CD14-positive monocyte (primary cell): Measurements from ENCODE around the gene CCR7. TPM values are rescaled to one million over a fixed set of nuclear protein-coding genes. Genes with fewer than 3 reads are reported as not detected.

Experiments
- DNase-seq, 3 donors: peaks; one replicate each; pipeline ENCODE4 v3.0.0-alpha.2; 2011 to 2022
- H2AFZ ChIP-seq: 2 replicates; pipeline ENCODE4 v1.6.0; 2012; ENCODE audit warnings: mild to moderate bottlenecking, low read depth, low read length, inconsistent platforms; ENCODE audit not compliant: insufficient read depth, poor library complexity, severe bottlenecking
- H3K27ac ChIP-seq, 2 donors: 1 replicate in 1 of 2; 2 replicates in 1 of 2; pipeline ENCODE4 v1.5.1; 2012 to 2013; ENCODE audit warnings: low read length in 2 of 2, control low read depth in 1 of 2, inconsistent platforms in 1 of 2, low read depth in 1 of 2, mild to moderate bottlenecking in 1 of 2
- H3K27me3 ChIP-seq, 2 donors: one replicate each; pipeline versions ENCODE4 v1.6.0 to v1.6.1; 2011 to 2013; ENCODE audit warnings: low read length in 2 of 2; ENCODE audit not compliant: control insufficient read depth in 2 of 2, insufficient read depth in 2 of 2
- H3K36me3 ChIP-seq, 2 donors: replicated peaks in 1 of 2; 1 replicate in 1 of 2; 2 replicates in 1 of 2; pipeline versions ENCODE4 v1.5.1 to v1.6.1; 2012 to 2013; ENCODE audit warnings: low read length in 2 of 2, control low read depth in 1 of 2, inconsistent platforms in 1 of 2, mild to moderate bottlenecking in 1 of 2; ENCODE audit not compliant: insufficient read depth in 2 of 2, control insufficient read depth in 1 of 2
- H3K4me1 ChIP-seq, 2 donors: 1 replicate in 1 of 2; 2 replicates in 1 of 2; pipeline versions ENCODE4 v1.5.1 to v1.6.1; 2012 to 2013; ENCODE audit warnings: low read length in 2 of 2, control low read depth in 1 of 2, inconsistent platforms in 1 of 2, mild to moderate bottlenecking in 1 of 2, moderate library complexity in 1 of 2; ENCODE audit not compliant: insufficient read depth in 2 of 2, control insufficient read depth in 1 of 2
- H3K4me2 ChIP-seq: replicated peaks from 2 replicates; pipeline ENCODE3; 2012; ENCODE audit warnings: low read length, moderate library complexity, mild to moderate bottlenecking; ENCODE audit not compliant: poor library complexity, severe bottlenecking; ENCODE audit errors: extremely low read depth
- H3K4me3 ChIP-seq, 3 experiments: fragments of 200-600 bp in 1 of 3; sonication (generic) in 1 of 3; replicated peaks in 1 of 3; 1 replicate in 2 of 3; 2 replicates in 1 of 3; pipeline ENCODE4 v1.5.1; 2011 to 2013; ENCODE audit warnings: low read length in 3 of 3, mild to moderate bottlenecking in 3 of 3, control low read depth in 2 of 3, low read depth in 2 of 3, inconsistent platforms in 1 of 3, moderate library complexity in 1 of 3
- H3K79me2 ChIP-seq: 2 replicates; pipeline ENCODE4 v1.6.0; 2012; ENCODE audit warnings: mild to moderate bottlenecking, control low read depth, inconsistent platforms, low read length, moderate library complexity; ENCODE audit not compliant: insufficient read depth
- H3K9ac ChIP-seq: 2 replicates; pipeline ENCODE4 v1.6.0; 2017; ENCODE audit warnings: low read length, mild to moderate bottlenecking; ENCODE audit not compliant: insufficient read depth, poor library complexity, severe bottlenecking
- H3K9me3 ChIP-seq, 2 donors: replicated peaks in 1 of 2; 1 replicate in 1 of 2; 2 replicates in 1 of 2; pipeline versions ENCODE4 v1.5.1 to v1.6.1; 2012 to 2013; ENCODE audit warnings: low read length in 2 of 2, control low read depth in 1 of 2; ENCODE audit not compliant: control insufficient read depth in 1 of 2, insufficient read depth in 1 of 2
- H4K20me1 ChIP-seq: 2 replicates; pipeline ENCODE4 v1.6.0; 2012; ENCODE audit warnings: mild to moderate bottlenecking, low read length, control low read depth, moderate library complexity; ENCODE audit not compliant: insufficient read depth
- H3K27ac Mint-ChIP-seq, 7 donors: one replicate each; pipeline ENCODE4 v1.8.0; 2020; ENCODE audit warnings: mild to moderate bottlenecking in 7 of 7, mixed read lengths in 7 of 7, moderate library complexity in 6 of 7, inconsistent platforms in 2 of 7
- H3K27me3 Mint-ChIP-seq, 3 donors: one replicate each; pipeline ENCODE4 v1.8.0; 2021 to 2022; ENCODE audit warnings: low read depth in 3 of 3, mild to moderate bottlenecking in 3 of 3, mixed read lengths in 3 of 3, moderate library complexity in 3 of 3, inconsistent platforms in 1 of 3
- H3K36me3 Mint-ChIP-seq, 2 donors: one replicate each; pipeline ENCODE4 v1.8.0; 2020; ENCODE audit warnings: mixed read lengths in 2 of 2, inconsistent platforms in 1 of 2, mild to moderate bottlenecking in 1 of 2
- H3K4me1 Mint-ChIP-seq: one replicate; pipeline ENCODE4 v1.8.0; 2020; ENCODE audit warnings: mild to moderate bottlenecking, mixed read lengths
- H3K4me3 Mint-ChIP-seq, 2 donors: one replicate each; pipeline ENCODE4 v1.8.0; 2020; ENCODE audit warnings: mild to moderate bottlenecking in 2 of 2, mixed read lengths in 2 of 2, moderate library complexity in 1 of 2
- H3K9me3 Mint-ChIP-seq, 7 donors: one replicate each; pipeline ENCODE4 v1.8.0; 2020 to 2022; ENCODE audit warnings: mixed read lengths in 7 of 7, mild to moderate bottlenecking in 6 of 7, moderate library complexity in 6 of 7, inconsistent platforms in 2 of 7
- WGBS: methylation state at CpG from one replicate; pipeline ENCODE4 v1.1.5; 2013; ENCODE audit warnings: missing lambda C conversion rate; ENCODE audit not compliant: insufficient coverage; 5-methylcytosine and 5-hydroxymethylcytosine counted together
- intact Hi-C, 2 donors: fragments of 100-400 bp; cut with micrococcal nuclease; formaldehyde crosslinking; loops; one replicate each; pipeline versions ENCODE4 v1.15.0 to v1.15.1; 2023
- polyA plus RNA-seq, 3 donors: library from polyadenylated mRNA; depleted of rRNA in 1 of 3; unstranded in 2 of 3; stranded (reverse) in 1 of 3; fragments of 300-500 nt in 2 of 3; fragments of >200 nt in 1 of 3; fragmentation: Illumina TruSeq in 2 of 3; gene quantifications; 1 replicate in 2 of 3; 2 replicates in 1 of 3; pipeline ENCODE4 v1.2.3, GENCODE V29; 2012 to 2021
- TF ChIP-seq, protein P1 (sequence below): fragments of 200-600 bp; IDR thresholded peaks from one replicate; pipeline ENCODE4 v1.8.0; 2022; ENCODE audit warnings: antibody characterized with exemption, mild to moderate bottlenecking

CCR7 gene
- polyA plus RNA-seq, 3 donors, result 0.15 to 2.1 (median 1.2) TPM

DNA sequence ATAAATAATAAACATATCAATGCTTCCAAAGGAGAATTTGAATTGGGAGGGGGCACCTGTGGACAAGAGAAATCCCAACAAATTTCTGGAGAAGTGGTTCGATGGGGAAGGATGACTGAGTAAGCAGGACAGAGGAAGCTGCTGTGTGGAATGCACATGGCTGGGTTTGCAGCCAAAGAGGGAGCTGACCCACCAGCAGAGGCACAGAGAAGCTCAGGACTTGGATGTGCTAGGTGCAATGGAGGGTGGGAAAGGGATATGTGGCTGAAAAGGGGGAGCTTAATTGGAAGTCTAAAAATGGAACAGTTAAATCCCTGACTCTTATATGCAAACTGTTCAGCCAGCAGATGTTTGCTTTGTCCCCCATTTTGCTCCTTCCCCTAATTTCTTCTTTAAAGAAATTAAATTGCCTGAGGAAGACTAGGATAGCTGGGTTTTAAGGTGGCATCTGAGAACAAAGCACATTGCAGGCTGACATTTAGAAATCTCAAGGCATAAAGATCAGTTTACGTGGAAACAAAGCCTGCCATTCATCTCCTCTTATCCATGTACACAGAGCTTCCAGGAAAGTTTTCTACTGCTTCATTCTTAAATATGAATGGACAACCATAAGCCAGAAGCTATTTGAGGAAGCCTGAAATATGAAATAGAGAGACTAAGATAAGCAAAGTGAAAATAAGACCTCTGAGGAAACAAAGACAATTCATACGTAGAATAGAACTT, 40.9 kb downstream of the CCR7 start:
- intact Hi-C loops, result no loop called here

DNA sequence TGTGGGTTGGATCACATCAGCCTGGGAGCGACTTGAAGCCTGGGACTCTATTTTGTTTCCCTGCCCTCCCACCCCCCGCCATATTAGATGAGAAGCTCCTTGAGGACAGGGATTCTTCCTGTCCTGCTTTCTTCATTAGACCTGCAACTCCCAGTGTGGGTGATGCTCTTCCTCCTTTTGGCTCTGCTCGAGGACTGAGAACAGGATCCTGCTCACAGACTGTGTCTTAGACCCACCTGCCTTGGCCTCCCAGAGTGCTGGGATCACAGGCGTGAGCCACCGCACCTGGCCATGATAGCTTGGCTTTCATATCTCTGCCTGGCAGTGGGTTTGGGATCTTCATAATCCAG, 42.3 kb downstream of the CCR7 start:
- H3K4me1 ChIP-seq, result no peaks in the 10 kb centered on the region
- peaks cover 5 to 13% (median 10%) of the 10 kb centered on the region in 7 donors for H3K9me3 Mint-ChIP-seq
- peaks cover 16 to 43% of the 10 kb centered on the region in 2 donors for H3K27me3 ChIP-seq
- TF ChIP-seq, protein P1, sequence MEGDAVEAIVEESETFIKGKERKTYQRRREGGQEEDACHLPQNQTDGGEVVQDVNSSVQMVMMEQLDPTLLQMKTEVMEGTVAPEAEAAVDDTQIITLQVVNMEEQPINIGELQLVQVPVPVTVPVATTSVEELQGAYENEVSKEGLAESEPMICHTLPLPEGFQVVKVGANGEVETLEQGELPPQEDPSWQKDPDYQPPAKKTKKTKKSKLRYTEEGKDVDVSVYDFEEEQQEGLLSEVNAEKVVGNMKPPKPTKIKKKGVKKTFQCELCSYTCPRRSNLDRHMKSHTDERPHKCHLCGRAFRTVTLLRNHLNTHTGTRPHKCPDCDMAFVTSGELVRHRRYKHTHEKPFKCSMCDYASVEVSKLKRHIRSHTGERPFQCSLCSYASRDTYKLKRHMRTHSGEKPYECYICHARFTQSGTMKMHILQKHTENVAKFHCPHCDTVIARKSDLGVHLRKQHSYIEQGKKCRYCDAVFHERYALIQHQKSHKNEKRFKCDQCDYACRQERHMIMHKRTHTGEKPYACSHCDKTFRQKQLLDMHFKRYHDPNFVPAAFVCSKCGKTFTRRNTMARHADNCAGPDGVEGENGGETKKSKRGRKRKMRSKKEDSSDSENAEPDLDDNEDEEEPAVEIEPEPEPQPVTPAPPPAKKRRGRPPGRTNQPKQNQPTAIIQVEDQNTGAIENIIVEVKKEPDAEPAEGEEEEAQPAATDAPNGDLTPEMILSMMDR, result no peak
- no peak overlapping the region for H3K9ac ChIP-seq
- intact Hi-C loops, result no loop called here
- H3K79me2 ChIP-seq, result no peaks in the 10 kb centered on the region
- peaks cover 5% of the 10 kb centered on the region for H3K4me1 Mint-ChIP-seq
- WGBS, result 100% methylated on average over 2 of the region's 5 CpGs
- H2AFZ ChIP-seq, result no peak overlapping the region
- peaks cover 0 to 5% of the 10 kb centered on the region in 2 donors for H3K9me3 ChIP-seq
- H3K27me3 Mint-ChIP-seq, result peaks cover 38 to 68% (median 41%) of the 10 kb centered on the region in 3 donors
- H3K27ac Mint-ChIP-seq, result no peak overlapping the region
- no peaks in the 10 kb centered on the region for H4K20me1 ChIP-seq
- H3K4me3 ChIP-seq, result no peak overlapping the region
- DNase-seq, result no peak
- H3K27ac ChIP-seq, result no peak overlapping the region
- no peaks in the 10 kb centered on the region for H3K36me3 Mint-ChIP-seq
- H3K4me2 ChIP-seq, result no peak overlapping the region
- H3K4me3 Mint-ChIP-seq, result no peak overlapping the region
- no peaks in the 10 kb centered on the region for H3K36me3 ChIP-seq

More for the DNA sequence above, 40.9 kb downstream of the CCR7 start:
- no peaks in the 10 kb centered on the region for H3K36me3 Mint-ChIP-seq
- no peak for DNase-seq
- H3K9me3 ChIP-seq, result peaks cover 0 to 5% of the 10 kb centered on the region in 2 donors
- peaks cover 33 to 66% (median 39%) of the 10 kb centered on the region in 3 donors for H3K27me3 Mint-ChIP-seq
- no peaks in the 10 kb centered on the region for H3K79me2 ChIP-seq
- no peak overlapping the region for H3K4me3 ChIP-seq
- H3K9me3 Mint-ChIP-seq, result peaks cover 5 to 13% (median 10%) of the 10 kb centered on the region in 7 donors
- 40% methylated on average over 1 of the region's 3 CpGs for WGBS
- TF ChIP-seq, protein P1, result no peak
- H3K4me1 ChIP-seq, result no peaks in the 10 kb centered on the region
- H3K9ac ChIP-seq, result no peak overlapping the region
- no peak overlapping the region for H3K27ac ChIP-seq
- no peaks in the 10 kb centered on the region for H3K36me3 ChIP-seq
- no peaks in the 10 kb centered on the region for H3K4me1 Mint-ChIP-seq
- no peak overlapping the region for H3K4me2 ChIP-seq
- no peaks in the 10 kb centered on the region for H4K20me1 ChIP-seq
- H3K4me3 Mint-ChIP-seq, result peak overlapping the region in 1 of 2 donors; percentile 39
- no peak overlapping the region for H2AFZ ChIP-seq
- no peak overlapping the region for H3K27ac Mint-ChIP-seq
- H3K27me3 ChIP-seq, result peaks cover 16 to 29% of the 10 kb centered on the region in 2 donors
